ENCODE results near the gene SLC44A1. TPM values are rescaled to one million over a fixed set of nuclear protein-coding genes. Genes with fewer than 3 reads are reported as not detected.

SLC44A1 gene
- total RNA-seq, 1 experiment from 2014 or later, result 30.8 TPM

DNA sequence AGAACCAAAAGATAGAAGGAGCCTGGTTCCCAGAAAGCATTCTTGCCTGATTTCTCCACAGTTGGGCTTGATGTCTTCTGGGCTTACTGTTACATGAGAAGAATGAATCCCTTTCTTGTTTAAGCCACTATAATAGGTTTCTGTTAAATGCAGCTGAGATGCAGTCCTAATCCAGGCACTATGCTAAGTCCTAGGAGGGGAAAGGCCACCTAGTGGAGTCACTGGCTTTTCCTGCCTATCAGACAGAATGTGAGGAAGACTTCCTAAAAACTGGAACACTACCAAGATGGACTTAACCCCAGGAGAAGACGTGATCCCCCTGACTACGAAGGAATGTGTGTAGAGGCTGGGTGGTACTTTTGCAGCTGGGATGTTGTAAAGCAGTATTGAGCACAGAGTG is 169.1 kb downstream of the SLC44A1 start:
- Histone ChIP-seq H3K4me3 (ENCODE audit: insufficient read depth, low read depth, low read length) (no peak overlapping the region), H3K36me3 (replicated peaks; ENCODE audit: control insufficient read depth, insufficient read depth, low read length) (no peaks in the 10 kb centered on the region), H3K27me3 (ENCODE audit: control insufficient read depth, insufficient read depth, low read length) (no peaks in the 10 kb centered on the region)
- DNase-seq, result peak; percentile 26

DNA sequence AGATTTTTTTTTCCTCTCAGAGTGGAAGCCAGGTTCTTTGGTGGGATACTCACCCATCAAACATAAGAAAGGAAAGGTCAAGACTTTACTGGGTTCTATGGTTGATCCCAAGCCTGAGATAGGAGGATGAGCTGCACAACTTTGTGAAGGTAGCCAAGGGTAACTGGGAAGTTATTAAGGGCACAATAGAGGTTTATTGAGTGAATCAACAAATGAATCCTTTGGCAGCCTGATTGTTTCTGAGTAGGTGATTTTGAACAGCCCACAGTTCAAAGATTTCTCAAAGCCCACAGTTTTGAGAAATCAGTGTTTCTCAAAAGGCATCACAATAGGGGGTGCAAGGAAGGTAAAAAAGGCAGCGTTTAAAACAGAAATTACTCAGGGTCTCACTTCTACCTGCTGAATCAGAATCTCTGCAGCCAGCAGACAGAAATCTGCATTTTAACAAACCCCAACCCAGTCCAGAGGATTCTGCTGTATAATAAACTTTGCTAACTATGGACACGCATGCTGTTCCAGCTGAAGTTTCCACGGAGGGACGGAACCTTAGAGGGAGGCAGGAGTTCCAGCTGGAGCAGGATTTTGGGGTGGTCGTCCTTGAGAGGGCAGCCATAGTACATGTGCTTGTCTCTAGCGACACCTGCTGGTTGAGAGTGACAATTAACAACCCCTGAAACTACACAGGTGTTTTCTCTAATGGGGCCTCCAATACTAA is 170.7 kb downstream of the SLC44A1 start:
- H3K4me3 ChIP-seq (ENCODE audit: insufficient read depth, low read depth, low read length), result no peak overlapping the region
- DNase-seq, result peak; percentile 74
- no peaks in the 10 kb centered on the region for H3K27me3 ChIP-seq (ENCODE audit: control insufficient read depth, insufficient read depth, low read length)
- no peaks in the 10 kb centered on the region for H3K36me3 ChIP-seq (replicated peaks; ENCODE audit: control insufficient read depth, insufficient read depth, low read length)

DNA sequence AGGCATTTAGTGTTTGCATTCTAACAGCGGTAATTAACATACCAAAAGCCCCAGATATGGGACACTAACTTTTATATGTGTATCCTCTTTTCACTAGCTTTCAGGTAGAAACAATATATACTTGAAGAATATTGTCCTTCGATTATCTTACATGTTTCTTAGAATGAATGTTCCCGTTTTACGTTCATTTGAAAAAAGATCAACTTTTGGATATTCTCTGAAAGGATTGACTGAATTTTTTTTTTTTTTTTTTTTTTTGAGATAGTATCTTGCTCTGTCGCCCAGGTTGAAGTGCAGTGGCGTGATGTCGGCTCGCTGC is 171.2 kb downstream of the SLC44A1 start:
- Histone ChIP-seq H3K27me3 (ENCODE audit: control insufficient read depth, insufficient read depth, low read length) (no peaks in the 10 kb centered on the region), H3K4me3 (ENCODE audit: insufficient read depth, low read depth, low read length) (no peak overlapping the region), H3K36me3 (replicated peaks; ENCODE audit: control insufficient read depth, insufficient read depth, low read length) (no peaks in the 10 kb centered on the region)
- no peak for DNase-seq

DNA sequence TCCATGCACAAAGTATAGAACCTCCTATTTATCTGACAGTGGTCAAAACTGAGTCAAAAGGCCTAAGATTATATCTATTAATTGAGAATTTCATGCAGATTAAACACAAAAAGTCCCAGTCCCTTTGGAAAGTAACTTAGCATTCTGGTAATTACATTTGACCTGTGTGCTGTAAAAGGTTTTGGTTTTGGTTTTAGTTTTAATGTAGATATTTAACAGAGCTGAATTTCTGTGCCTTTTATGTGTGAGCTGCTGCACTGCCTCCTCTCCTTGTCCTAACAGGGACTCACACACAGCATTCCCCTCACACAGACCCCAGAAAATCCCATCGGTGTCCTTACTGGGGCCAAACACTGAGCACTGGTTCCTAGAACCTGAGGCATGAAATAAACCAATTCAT is 172.4 kb downstream of the SLC44A1 start:
- H3K4me3 ChIP-seq (ENCODE audit: insufficient read depth, low read depth, low read length), result no peak overlapping the region
- no peaks in the 10 kb centered on the region for H3K27me3 ChIP-seq (ENCODE audit: control insufficient read depth, insufficient read depth, low read length)
- no peaks in the 10 kb centered on the region for H3K36me3 ChIP-seq (replicated peaks; ENCODE audit: control insufficient read depth, insufficient read depth, low read length)
- no peak for DNase-seq

DNA sequence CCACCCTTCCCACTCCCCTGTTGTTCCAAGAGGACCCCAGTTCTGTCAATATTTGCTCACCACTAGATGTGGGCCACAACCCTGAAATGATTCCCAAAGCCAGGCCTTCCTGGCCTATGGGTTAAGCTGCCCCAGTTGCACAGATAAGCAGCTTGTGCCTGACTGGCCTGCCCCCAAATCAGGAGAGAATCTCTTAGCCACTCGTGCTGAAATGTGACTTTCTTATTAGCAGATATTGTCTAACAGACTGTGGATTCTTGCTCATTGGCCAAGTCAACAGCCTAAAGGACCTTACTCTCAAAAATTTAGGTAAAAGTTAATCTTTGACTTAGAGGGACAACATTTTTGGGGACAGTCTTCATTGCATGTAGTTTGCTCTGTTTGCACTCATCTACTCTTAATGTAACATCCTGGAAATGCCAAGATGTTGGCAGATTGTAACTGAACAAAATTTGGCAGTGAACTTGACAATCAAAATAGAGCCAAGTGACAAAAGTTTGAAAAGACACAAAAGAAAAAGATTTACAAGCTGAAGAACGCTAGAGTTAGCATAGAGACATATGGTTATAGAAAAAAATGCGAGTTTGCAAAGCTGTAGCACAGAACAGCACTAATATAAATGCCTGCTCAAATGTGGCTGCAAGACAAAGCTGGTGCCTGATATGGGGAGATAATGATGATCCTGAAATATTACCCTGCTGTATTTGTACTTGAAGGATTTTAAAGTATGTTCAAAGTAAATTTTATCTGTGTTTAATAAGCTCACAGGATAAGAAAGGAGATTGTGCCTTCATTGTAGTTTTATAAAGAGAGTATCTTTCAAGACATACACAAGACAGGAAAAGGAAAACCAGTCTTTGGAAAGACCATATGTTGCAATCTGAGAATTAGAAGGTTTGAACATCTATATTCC is 174.4 kb downstream of the SLC44A1 start:
- no peak for DNase-seq
- no peaks in the 10 kb centered on the region for H3K27me3 ChIP-seq (ENCODE audit: control insufficient read depth, insufficient read depth, low read length)
- no peaks in the 10 kb centered on the region for H3K36me3 ChIP-seq (replicated peaks; ENCODE audit: control insufficient read depth, insufficient read depth, low read length)
- no peak overlapping the region for H3K4me3 ChIP-seq (ENCODE audit: insufficient read depth, low read depth, low read length)

DNA sequence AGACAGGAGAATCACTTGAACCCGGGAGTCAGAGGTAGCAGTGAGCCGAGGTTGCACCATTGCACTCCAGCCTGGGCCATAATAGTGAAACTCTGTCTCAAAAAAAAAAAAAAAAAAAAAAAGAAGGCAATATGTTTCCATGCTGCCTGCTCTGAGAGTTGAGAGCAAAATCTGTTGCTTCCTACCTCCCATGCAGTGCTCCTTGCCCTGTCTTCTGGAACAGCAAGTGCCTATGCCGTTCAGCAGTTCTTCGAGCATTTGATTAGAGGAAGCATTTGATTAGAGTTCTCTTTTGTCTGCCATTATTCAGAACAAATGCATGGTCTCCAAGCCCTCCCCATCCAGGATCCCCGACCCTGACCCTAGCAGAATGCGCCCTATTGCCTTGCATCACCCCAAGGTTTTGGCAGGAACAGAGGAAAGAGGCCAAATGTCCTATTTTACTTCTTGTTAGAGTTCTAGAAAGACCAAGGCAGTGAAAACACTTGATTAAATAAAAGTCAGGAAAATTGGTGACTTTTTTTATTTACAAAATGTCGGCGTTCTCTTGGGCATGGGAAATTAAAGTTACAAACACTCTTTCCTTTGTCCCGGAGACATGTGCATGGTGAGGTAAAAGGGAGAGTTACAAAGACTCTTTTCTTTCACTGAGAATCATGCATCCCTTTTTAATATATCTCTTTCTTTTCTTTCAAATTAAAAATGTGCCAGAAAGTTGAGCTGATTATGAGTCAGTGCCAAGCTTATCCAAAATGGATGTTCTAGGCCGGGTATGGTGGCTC is 175.6 kb downstream of the SLC44A1 start:
- H3K27me3 ChIP-seq (ENCODE audit: control insufficient read depth, insufficient read depth, low read length), result no peaks in the 10 kb centered on the region
- DNase-seq, result no peak
- H3K36me3 ChIP-seq (replicated peaks; ENCODE audit: control insufficient read depth, insufficient read depth, low read length), result no peaks in the 10 kb centered on the region
- no peak overlapping the region for H3K4me3 ChIP-seq (ENCODE audit: insufficient read depth, low read depth, low read length)

DNA sequence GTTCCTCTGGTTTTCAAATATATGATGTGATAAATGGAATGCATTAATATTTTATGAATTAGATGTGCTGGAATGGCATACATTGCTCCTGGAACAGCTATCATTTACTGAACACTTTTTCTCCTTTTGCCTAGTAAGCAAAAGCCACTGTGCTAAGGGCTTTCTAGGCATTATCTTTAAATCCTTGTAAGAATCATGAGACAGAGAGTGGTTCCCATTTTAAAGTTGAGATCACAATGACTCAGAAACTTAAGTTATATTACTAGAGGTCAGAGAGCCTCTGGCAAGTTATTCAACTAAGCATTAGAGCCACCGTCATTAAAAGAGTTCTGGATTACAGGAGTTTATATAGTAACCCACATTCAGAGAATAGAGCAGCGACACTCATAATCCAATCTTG is 176.7 kb downstream of the SLC44A1 start:
- no peaks in the 10 kb centered on the region for H3K27me3 ChIP-seq (ENCODE audit: control insufficient read depth, insufficient read depth, low read length)
- no peak overlapping the region for H3K4me3 ChIP-seq (ENCODE audit: insufficient read depth, low read depth, low read length)
- no peaks in the 10 kb centered on the region for H3K36me3 ChIP-seq (replicated peaks; ENCODE audit: control insufficient read depth, insufficient read depth, low read length)
- DNase-seq, result no peak

DNA sequence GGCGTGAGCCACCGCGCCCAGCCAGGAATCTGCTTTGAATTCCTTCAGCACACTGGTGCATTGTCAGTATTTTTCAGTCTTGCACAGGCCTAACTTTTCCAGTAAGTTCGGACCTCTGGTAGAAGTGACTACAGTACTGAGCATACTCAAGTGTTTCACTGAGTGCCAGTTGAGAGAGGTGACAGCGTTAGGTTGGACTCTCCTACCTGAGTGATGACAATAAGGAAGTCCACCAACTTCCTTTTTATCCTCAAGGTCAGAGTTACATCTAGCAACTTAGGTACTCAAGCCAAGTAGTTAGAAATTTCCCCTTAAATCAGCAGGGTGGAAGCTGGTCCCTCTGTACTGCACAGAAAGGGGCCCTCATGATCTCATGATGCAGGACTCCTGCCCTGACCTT is 177.4 kb downstream of the SLC44A1 start:
- DNase-seq, result no peak
- Histone ChIP-seq H3K36me3 (replicated peaks; ENCODE audit: control insufficient read depth, insufficient read depth, low read length) (no peaks in the 10 kb centered on the region), H3K4me3 (ENCODE audit: insufficient read depth, low read depth, low read length) (no peak overlapping the region), H3K27me3 (ENCODE audit: control insufficient read depth, insufficient read depth, low read length) (no peaks in the 10 kb centered on the region)

DNA sequence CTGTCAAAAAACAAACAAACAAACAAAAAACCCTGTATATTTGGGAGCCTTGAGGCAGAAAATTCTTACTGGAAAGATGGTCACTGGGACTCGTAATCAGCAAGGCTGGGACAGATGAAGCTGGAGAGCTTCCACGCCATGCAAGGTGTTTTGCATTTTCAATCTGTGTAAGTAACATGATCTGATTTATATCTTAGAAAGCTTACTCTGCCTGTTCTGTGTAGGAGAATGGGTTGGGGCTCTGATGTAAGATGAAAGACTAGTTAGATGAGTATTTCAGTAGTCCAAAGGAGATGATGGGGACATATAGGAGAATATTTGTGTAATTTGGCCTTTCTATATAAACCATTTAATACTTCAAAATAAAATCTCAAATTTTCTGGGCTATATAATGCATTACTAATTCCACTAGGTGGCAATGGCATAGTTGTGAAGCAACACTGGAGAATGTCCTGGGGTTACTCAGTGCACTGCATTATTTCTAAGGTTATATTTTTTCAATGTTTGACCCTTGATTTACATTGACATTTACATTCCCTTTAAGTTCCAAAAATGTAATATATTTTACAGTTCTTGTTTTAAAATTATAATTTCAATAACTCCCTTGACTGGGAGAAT is 181.5 kb downstream of the SLC44A1 start:
- Histone ChIP-seq H3K36me3 (replicated peaks; ENCODE audit: control insufficient read depth, insufficient read depth, low read length) (no peaks in the 10 kb centered on the region), H3K27me3 (ENCODE audit: control insufficient read depth, insufficient read depth, low read length) (no peaks in the 10 kb centered on the region), H3K4me3 (ENCODE audit: insufficient read depth, low read depth, low read length) (no peak overlapping the region)
- peak; percentile 41 for DNase-seq

DNA sequence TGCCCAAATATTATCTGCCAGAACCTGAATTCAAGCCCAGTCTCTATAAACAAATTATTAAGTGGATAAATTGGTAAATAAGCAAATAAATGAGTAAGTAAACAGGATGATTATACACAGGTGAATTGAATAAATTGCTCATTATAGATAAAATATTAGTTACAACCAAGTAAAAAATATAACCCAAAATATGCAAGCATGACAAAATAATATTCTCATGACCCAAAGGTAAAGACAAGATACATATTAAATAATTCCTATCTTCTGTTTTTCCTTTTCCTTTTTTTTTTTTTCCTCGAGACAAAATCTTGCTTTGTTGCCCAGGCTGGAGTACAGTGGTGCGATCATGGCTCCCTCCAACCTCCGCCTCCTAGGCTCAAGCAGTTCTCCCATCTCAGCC is 182.2 kb downstream of the SLC44A1 start:
- H3K27me3 ChIP-seq (ENCODE audit: control insufficient read depth, insufficient read depth, low read length), result no peaks in the 10 kb centered on the region
- no peak for DNase-seq

DNA sequence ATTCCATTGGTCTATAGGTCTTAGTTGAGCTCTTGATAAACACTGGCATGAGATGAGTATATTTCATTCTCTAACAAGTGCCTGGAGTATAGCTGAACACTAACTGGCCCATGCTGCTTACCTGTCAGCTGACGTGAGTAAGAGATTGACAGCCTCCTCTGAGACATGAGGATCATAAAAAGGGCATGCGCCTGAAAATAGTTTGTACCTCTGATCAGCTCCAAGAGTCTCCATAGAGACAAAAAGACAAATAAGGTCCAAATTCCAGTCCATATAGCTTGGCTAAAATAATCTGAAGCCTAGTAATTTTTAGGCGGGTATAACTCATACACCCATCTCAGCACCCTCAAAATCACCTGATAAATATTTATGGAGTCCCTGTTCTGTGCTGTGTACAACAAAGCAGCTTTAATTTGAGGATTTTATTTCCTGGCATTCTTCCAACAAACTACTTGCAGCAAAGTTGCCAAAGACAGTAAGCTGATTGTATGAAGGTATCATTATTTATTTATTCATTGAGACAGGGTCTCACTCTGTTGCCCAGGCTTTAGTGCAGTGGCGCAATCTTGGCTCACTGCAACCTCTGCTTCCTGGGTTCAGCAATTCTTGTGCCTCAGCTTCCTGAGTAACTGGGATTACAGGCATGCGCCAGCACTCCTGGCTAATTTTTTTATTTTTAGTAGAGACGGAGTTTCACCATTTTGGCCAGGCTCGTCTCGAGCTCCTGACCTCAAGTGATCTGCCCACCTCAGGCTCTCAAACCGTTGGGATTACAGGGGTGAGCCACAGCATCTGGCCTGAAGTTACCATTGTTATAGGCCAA is 187.2 kb downstream of the SLC44A1 start:
- Histone ChIP-seq H3K4me3 (ENCODE audit: insufficient read depth, low read depth, low read length) (no peak overlapping the region), H3K36me3 (replicated peaks; ENCODE audit: control insufficient read depth, insufficient read depth, low read length) (no peaks in the 10 kb centered on the region), H3K27me3 (ENCODE audit: control insufficient read depth, insufficient read depth, low read length) (no peaks in the 10 kb centered on the region)
- no peak for DNase-seq

More for the DNA sequence above, 182.2 kb downstream of the SLC44A1 start:
- H3K4me3 ChIP-seq (ENCODE audit: insufficient read depth, low read depth, low read length), result no peak overlapping the region
- H3K36me3 ChIP-seq (replicated peaks; ENCODE audit: control insufficient read depth, insufficient read depth, low read length), result no peaks in the 10 kb centered on the region

DNA sequence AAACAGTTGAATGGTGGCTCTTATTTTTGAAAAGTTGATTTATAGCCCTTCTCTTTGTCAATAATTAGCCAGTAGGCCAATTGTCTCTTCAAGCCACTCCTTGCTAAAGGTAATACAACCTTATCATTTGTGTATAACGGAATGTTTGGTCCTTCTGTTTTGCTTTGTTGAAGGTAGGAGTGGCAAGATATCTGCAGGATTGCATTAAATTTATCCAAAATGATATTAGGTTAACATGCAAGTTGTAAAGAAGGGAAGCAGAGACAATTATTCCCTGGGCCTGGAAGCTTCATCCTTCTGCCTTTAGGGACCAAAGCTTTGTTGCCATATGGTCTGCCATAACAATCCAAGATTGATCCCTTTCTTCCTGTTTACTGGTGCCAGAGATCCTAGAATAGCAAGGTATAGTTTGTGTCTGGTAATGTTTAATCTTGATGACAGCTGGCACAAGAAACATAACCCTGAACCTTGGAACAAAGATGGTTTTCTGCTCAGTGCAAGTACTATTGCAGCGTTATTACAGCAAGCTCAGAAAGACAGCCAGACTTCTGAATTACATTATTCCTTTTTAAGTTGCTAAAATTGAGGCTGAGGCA is 187.9 kb downstream of the SLC44A1 start:
- DNase-seq, result no peak
- H3K36me3 ChIP-seq (replicated peaks; ENCODE audit: control insufficient read depth, insufficient read depth, low read length), result no peaks in the 10 kb centered on the region
- no peak overlapping the region for H3K4me3 ChIP-seq (ENCODE audit: insufficient read depth, low read depth, low read length)
- no peaks in the 10 kb centered on the region for H3K27me3 ChIP-seq (ENCODE audit: control insufficient read depth, insufficient read depth, low read length)

DNA sequence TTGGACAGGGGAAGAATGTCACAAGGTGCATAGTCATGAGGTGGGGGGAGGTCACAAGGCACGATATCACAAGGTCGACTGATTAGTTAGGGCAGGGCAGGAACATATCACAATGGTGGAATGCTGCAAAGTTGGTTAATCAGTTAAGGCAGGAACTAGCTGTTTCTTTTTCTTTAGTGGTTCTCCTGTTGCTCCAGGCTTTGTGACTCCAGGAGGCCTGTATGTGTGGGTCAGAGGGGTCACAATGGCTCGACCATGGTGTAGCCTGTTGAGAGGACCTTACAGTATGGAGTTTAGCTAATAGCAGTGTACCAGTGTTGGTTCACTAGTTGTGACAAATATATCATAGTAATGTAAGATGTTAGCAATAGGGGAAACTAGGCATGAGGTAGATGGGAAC is 191.0 kb downstream of the SLC44A1 start:
- no peaks in the 10 kb centered on the region for H3K36me3 ChIP-seq (replicated peaks; ENCODE audit: control insufficient read depth, insufficient read depth, low read length)
- H3K27me3 ChIP-seq (ENCODE audit: control insufficient read depth, insufficient read depth, low read length), result no peaks in the 10 kb centered on the region
- DNase-seq, result no peak
- no peak overlapping the region for H3K4me3 ChIP-seq (ENCODE audit: insufficient read depth, low read depth, low read length)
